Effector memory CD4-positive, alpha-beta T cell (primary cell): Measurements from ENCODE around the gene ING3.

ENCODE experiments used
- DNase-seq, 3 donors: peaks; one replicate each; pipeline ENCODE4 v3.0.0-alpha.2; 2020
- H3K27ac ChIP-seq: 2 replicates; pipeline ENCODE4 v1.7.0; 2013; ENCODE audit warnings: mild to moderate bottlenecking, low read length, moderate library complexity; ENCODE audit not compliant: insufficient read depth, poor library complexity, severe bottlenecking
- H3K27me3 ChIP-seq: replicated peaks from 2 replicates; pipeline ENCODE4 v1.7.0; 2013; ENCODE audit warnings: mild to moderate bottlenecking, low read length; ENCODE audit not compliant: insufficient read depth, control insufficient read depth, poor library complexity, severe bottlenecking
- H3K36me3 ChIP-seq: 2 replicates; pipeline ENCODE4 v1.7.0; 2013; ENCODE audit warnings: mild to moderate bottlenecking, low read length, moderate library complexity; ENCODE audit not compliant: control insufficient read depth, insufficient read depth
- H3K4me1 ChIP-seq: 2 replicates; pipeline ENCODE4 v1.7.0; 2013; ENCODE audit warnings: low read length, mild to moderate bottlenecking; ENCODE audit not compliant: control insufficient read depth, insufficient read depth, poor library complexity, severe bottlenecking
- H3K4me3 ChIP-seq: 2 replicates; pipeline ENCODE4 v1.7.0; 2013; ENCODE audit warnings: low read length, low read depth, mild to moderate bottlenecking; ENCODE audit not compliant: insufficient read depth, poor library complexity, severe bottlenecking
- H3K9me3 ChIP-seq: 2 replicates; pipeline ENCODE4 v1.7.0; 2013; ENCODE audit warnings: mild to moderate bottlenecking, low read length, moderate library complexity; ENCODE audit not compliant: control insufficient read depth
- total RNA-seq, 3 donors: gene quantifications; one replicate each; lab custom pipeline; 2026; lab: John Stamatoyannopoulos, UW

The ING3 gene, protein sequence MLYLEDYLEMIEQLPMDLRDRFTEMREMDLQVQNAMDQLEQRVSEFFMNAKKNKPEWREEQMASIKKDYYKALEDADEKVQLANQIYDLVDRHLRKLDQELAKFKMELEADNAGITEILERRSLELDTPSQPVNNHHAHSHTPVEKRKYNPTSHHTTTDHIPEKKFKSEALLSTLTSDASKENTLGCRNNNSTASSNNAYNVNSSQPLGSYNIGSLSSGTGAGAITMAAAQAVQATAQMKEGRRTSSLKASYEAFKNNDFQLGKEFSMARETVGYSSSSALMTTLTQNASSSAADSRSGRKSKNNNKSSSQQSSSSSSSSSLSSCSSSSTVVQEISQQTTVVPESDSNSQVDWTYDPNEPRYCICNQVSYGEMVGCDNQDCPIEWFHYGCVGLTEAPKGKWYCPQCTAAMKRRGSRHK
- total RNA-seq: 30.0 to 42.4 (median 31.2) reads per million in 3 donors

DNA sequence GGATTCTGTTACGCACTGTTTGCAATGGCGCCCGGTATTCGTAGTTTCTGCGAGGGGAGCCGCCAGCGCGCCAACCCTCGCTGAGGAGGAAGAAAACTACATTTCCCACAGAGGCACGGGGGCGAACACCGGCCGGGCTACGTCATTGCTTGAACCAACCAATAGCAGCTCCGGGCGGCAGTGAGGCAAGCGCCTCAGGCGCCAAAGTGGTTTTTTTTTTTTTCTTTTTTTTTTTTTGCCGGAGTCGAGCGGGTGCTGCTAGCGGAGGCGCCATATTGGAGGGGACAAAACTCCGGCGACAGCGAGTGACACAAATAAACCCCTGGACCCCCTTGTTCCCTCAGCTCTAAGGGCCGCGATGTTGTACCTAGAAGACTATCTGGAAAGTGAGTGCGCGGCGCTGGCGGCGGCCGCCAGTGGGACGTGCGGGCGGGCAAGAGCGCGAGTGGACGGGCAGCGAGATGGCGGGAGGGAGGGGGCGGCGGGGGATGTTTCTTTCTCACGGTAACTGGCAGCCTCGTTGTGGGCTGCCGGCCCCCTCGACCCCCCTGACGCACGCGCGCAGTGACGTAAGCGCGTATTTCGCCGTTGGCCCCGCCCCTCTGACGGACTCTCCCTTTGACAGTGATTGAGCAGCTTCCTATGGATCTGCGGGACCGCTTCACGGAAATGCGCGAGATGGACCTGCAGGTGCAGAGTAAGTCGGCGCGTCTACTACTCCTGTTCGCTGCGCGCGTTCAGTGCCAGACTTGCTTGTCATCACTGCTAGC, at the start of gene ING3:
Gene ING3, plus strand, starts transcription at position 239 of the 770 bp plus-strand sequence. Its CDS starts 120 bp downstream, at position 359.
- Histone ChIP-seq H3K27ac (peak within 1 kb of the TSS; percentile 99), H3K27me3 (no peaks in the 10 kb centered on the region), H3K4me3 (peak within 1 kb of the TSS; percentile 70), H3K9me3 (no peaks in the 10 kb centered on the region), H3K4me1 (no peaks in the 10 kb centered on the region), H3K36me3 (peaks cover 19% of the 10 kb centered on the region)
- DNase-seq: peak; percentile 97 to 99 (median 98)

DNA sequence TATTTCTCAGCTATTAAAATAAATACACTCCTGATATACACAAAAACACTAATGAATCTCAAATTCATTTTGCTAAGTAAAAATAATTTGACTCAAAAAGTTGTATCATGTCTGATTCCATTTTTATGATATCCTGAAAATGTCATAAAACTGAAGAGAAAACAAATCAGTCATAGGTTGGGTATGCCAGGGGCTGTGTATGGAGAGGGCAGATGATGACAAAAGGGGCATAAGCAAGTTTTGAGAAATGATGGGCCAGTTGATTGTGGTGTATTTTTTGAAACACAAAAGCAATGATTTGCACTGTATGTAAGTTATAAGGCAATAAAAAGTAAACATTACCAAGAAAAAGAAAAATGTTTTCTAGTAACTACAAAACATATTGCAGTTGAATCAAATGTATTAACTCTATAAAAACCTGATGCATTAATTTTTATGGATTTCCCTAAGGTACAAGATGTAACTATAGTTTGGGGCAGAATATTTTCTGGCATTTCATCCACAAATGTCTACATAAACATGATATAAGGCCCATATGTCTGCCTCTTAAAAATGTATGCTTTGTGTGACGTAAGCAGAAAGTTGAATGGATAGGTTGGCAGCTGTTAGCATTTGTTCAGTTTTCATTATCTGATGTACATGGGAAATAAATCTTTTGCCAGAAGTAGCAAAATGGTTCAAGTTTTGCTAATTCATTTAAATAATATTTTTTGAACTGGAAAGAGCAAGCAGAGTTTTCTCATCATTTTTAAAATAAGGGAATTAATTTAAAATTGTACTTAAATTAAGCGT, 35.1 kb upstream of the ING3 start:
- Histone ChIP-seq H3K36me3 (no peaks in the 10 kb centered on the region), H3K9me3 (no peaks in the 10 kb centered on the region), H3K27ac (no peak overlapping the region), H3K27me3 (no peaks in the 10 kb centered on the region), H3K4me3 (no peak overlapping the region), H3K4me1 (no peaks in the 10 kb centered on the region)
- no peak for DNase-seq

DNA sequence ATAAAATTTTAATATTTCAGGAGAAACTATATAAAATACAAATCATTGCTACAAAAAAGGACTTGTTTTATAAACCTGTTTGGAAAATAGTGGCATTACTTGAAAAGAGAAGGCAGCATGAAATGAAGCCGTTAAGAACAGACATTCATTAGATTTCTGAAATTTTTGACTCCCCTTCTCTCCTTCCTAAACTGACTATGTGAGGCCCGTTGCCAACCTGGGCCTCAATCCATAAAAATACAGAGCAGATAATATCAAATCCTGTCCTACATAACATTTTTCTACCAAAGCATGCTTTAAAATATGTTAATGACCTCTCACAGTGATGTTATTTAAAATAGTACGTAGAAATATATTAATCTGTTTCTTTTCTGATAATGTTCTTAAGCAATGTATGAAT, 34.5 kb upstream of the ING3 start:
- no peaks in the 10 kb centered on the region for H3K27me3 ChIP-seq
- H3K4me3 ChIP-seq: no peak overlapping the region
- DNase-seq: no peak
- no peaks in the 10 kb centered on the region for H3K4me1 ChIP-seq
- no peak overlapping the region for H3K27ac ChIP-seq
- no peaks in the 10 kb centered on the region for H3K9me3 ChIP-seq
- no peaks in the 10 kb centered on the region for H3K36me3 ChIP-seq

DNA sequence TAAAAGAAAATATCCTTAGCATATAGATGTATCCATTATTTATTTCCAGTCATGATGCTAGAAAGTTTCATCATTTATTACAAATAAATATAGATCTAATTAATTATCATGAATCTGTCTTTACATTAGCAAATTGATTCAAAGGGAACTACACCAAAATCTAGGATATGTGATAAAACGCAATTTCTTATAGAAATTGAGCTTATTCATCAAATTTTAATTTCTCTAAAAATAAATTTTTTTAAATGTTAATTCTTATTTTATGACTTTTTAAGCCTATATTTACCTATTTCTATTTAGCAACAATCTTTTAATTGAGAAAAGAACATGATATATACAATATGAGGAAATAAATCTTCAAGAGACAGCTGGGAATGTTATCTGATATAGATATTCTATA, 34.0 kb upstream of the ING3 start:
- Histone ChIP-seq H3K9me3 (no peaks in the 10 kb centered on the region), H3K27ac (no peak overlapping the region), H3K4me3 (no peak overlapping the region), H3K27me3 (no peaks in the 10 kb centered on the region), H3K36me3 (no peaks in the 10 kb centered on the region), H3K4me1 (no peaks in the 10 kb centered on the region)
- DNase-seq: no peak

DNA sequence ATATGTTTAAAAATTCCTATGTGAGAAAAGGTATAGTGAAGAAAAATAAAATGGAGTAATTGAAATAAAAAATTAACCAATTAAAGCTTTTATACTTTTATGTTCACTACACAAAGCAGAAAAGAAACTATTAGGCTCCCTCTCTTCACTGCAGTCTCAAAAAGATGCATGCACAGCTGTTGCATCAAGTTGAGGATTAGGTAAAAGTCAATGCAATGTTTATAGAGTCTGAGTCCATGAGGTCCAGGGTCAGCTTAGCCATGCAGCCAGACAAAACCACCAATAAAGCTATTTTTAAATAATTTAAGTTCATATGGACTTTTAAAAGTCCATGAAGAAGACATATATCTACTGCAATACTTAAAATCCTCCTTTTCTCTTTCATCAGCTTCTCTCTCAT, 31.1 kb upstream of the ING3 start:
- no peaks in the 10 kb centered on the region for H3K27me3 ChIP-seq
- no peaks in the 10 kb centered on the region for H3K4me1 ChIP-seq
- no peak overlapping the region for H3K4me3 ChIP-seq
- no peak for DNase-seq
- H3K9me3 ChIP-seq: no peaks in the 10 kb centered on the region
- no peak overlapping the region for H3K27ac ChIP-seq
- no peaks in the 10 kb centered on the region for H3K36me3 ChIP-seq

DNA sequence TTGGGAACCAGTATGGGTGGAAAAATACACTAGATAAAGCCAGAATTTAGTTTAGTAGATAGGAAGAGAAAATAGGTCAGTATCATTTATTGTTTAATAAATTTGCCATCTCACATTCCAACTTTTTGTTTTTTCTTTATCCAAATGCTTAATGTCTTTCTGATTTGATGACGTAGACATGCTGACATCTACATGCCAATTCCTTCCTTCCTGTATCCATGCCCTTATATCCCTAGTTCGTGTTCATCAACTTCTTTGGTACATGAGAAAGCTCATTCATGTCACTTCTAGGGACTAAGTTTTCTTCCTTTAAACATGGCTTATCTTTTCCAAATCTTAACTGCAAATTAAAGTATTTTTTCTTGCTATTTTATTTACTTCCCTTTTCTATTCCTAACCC, 30.5 kb upstream of the ING3 start:
- Histone ChIP-seq H3K9me3 (no peaks in the 10 kb centered on the region), H3K27ac (no peak overlapping the region), H3K4me3 (no peak overlapping the region), H3K36me3 (no peaks in the 10 kb centered on the region), H3K27me3 (no peaks in the 10 kb centered on the region), H3K4me1 (no peaks in the 10 kb centered on the region)
- no peak for DNase-seq

DNA sequence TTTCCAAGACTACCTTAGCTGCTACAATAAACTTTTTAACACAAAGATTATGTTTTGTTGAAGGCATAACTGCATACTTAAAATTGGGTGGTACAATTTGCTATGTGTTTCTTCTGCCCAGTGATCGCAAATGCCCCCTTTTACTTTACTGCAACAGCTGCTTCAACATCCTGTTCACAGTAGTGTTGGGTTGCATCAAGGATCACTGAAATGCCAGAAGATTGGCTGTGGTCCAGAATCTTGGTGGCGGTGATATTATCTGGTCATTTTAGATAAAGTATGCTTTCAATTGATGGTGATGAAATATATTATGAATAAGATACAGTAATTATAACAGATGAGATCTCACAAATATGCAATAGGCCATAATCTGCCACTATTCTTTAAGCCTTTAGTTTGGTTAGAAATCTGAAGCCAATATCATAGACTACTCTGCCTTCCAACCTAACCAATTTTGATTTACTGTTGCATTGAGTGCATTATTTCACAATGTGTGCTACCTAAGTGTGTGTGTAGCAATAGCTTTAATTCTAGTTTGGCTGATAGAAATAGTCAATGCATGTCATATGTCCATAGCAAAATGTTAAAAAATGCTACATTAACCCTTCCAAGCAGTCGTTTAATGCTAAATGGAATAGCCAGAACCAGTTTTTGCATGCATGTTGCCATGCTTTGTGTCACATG, 29.8 kb upstream of the ING3 start:
- Histone ChIP-seq H3K4me3 (no peak overlapping the region), H3K9me3 (no peaks in the 10 kb centered on the region), H3K36me3 (no peaks in the 10 kb centered on the region), H3K4me1 (no peaks in the 10 kb centered on the region), H3K27ac (no peak overlapping the region), H3K27me3 (no peaks in the 10 kb centered on the region)
- no peak for DNase-seq

DNA sequence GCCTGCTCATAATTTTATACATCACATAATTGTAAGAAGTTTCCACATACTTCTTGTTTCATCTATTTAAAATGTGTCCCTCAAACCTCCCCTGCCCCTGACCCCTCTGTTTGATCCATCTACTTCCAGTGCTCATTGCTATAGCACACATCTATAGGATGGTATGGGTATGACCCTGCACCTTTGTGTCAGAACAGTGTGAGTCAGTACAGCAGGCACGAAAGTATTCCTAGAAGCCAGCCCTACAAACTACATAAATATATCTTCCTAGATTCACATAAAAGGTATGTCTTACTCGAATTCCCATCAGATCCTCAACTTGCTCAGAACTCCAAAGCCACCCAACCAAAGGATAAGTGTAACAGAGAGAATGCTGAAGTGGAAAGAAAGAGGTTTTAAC, 25.7 kb upstream of the ING3 start:
- H3K4me1 ChIP-seq: no peaks in the 10 kb centered on the region
- no peaks in the 10 kb centered on the region for H3K36me3 ChIP-seq
- H3K27ac ChIP-seq: no peak overlapping the region
- H3K4me3 ChIP-seq: no peak overlapping the region
- no peak for DNase-seq
- H3K27me3 ChIP-seq: no peaks in the 10 kb centered on the region
- no peaks in the 10 kb centered on the region for H3K9me3 ChIP-seq

DNA sequence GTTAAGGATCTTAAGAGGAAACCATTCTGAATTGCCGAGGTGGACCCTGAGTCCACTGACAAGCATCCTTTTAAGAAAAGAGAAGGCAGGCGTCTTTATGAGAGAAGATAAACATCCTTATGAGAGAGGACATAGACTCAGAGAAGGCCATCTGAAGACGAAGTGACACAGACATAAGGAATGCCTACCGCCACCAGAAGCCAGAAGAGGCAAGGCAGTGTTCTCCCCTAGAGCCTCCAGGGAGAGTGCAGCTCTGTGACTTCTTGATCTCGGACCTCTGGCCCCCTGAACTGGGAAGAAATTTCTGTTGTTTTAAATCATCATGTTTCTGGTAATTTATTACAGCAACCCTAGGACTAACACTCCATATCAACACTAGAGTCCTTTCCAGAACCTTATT, 25.2 kb upstream of the ING3 start:
- Histone ChIP-seq H3K4me3 (no peak overlapping the region), H3K27me3 (no peaks in the 10 kb centered on the region), H3K9me3 (no peaks in the 10 kb centered on the region), H3K36me3 (no peaks in the 10 kb centered on the region), H3K4me1 (no peaks in the 10 kb centered on the region), H3K27ac (no peak overlapping the region)
- no peak for DNase-seq
